Endometrium (tissue), 2 donors: ENCODE measurements around the gene SLC12A5.
"Not testable (repeated sequence)": the region's sequence is repeated elsewhere in the genome, so short reads cannot be mapped to it uniquely, and the experiment has no call there.

Experiments used
- FAIRE-seq: peaks from 2 replicates; lab custom pipeline; 2012; peaks lifted over from hg19 to GRCh38; lab: Jason Lieb, UNC
- donor health status: control.
- donor health status: control.

Gene SLC12A5

GRCh38 chr20:46081074-46081473 lies 52.1 kb downstream of the SLC12A5 start:
- no peak for FAIRE-seq

GRCh38 chr20:46083101-46083500 lies 54.1 kb downstream of the SLC12A5 start:
- FAIRE-seq = no peak

- no peak for FAIRE-seq
Measured at GRCh38 chr20:46083531-46084061, 54.6 kb downstream of the SLC12A5 start.

- FAIRE-seq = no peak
Measured at GRCh38 chr20:46084805-46085178, 55.8 kb downstream of the SLC12A5 start.

GRCh38 chr20:46085179-46085851 lies 56.3 kb downstream of the SLC12A5 start:
- FAIRE-seq = no peak

- FAIRE-seq = no peak
Measured at GRCh38 chr20:46087161-46087560, 58.1 kb downstream of the SLC12A5 start.

GRCh38 chr20:46088409-46089166 lies 59.6 kb downstream of the SLC12A5 start:
- FAIRE-seq = no peak

- no peak for FAIRE-seq
Measured at GRCh38 chr20:46089167-46089416, 60.1 kb downstream of the SLC12A5 start.

- no peak for FAIRE-seq
Measured at GRCh38 chr20:46089417-46090388, 60.7 kb downstream of the SLC12A5 start, which contains the start of gene NCOA5. Gene NCOA5, minus strand, starts transcription at chr20:46089962. Its CDS starts 10,538 bp downstream, at chr20:46079424.

GRCh38 chr20:46091622-46092535 lies 62.9 kb downstream of the SLC12A5 start:
- not testable (repeated sequence) for FAIRE-seq

- no peak for FAIRE-seq
Measured at GRCh38 chr20:46093531-46093930, 64.5 kb downstream of the SLC12A5 start.

GRCh38 chr20:46099491-46100287 lies 70.7 kb downstream of the SLC12A5 start:
- no peak for FAIRE-seq

- not testable (repeated sequence) for FAIRE-seq
Measured at GRCh38 chr20:46100444-46100843, 71.4 kb downstream of the SLC12A5 start.

GRCh38 chr20:46100988-46101387 lies 72.0 kb downstream of the SLC12A5 start:
- FAIRE-seq = no peak

- no peak for FAIRE-seq
Measured at GRCh38 chr20:46101957-46102356, 72.9 kb downstream of the SLC12A5 start.

GRCh38 chr20:46102940-46103339 lies 73.9 kb downstream of the SLC12A5 start:
- FAIRE-seq = no peak

GRCh38 chr20:46104262-46104661 lies 75.2 kb downstream of the SLC12A5 start:
- FAIRE-seq = no peak

GRCh38 chr20:46107061-46107460 lies 78.0 kb downstream of the SLC12A5 start:
- FAIRE-seq = no peak

GRCh38 chr20:46108435-46108841 lies 79.4 kb downstream of the SLC12A5 start:
- no peak for FAIRE-seq

- no peak for FAIRE-seq
Measured at GRCh38 chr20:46108976-46109375, 80.0 kb downstream of the SLC12A5 start.
